ENCODE measurements around the gene GSX1. TPM values are rescaled to one million over a fixed set of nuclear protein-coding genes. Genes with fewer than 3 reads are reported as not detected.
A peak's percentile ranks its signal among the peaks of the same experiment; 100 is the strongest.

The GSX1 gene
- total and polyA plus RNA-seq, 2 donors (not counting 1 experiment from before 2014, with no cell fraction given), result not detected

DNA sequence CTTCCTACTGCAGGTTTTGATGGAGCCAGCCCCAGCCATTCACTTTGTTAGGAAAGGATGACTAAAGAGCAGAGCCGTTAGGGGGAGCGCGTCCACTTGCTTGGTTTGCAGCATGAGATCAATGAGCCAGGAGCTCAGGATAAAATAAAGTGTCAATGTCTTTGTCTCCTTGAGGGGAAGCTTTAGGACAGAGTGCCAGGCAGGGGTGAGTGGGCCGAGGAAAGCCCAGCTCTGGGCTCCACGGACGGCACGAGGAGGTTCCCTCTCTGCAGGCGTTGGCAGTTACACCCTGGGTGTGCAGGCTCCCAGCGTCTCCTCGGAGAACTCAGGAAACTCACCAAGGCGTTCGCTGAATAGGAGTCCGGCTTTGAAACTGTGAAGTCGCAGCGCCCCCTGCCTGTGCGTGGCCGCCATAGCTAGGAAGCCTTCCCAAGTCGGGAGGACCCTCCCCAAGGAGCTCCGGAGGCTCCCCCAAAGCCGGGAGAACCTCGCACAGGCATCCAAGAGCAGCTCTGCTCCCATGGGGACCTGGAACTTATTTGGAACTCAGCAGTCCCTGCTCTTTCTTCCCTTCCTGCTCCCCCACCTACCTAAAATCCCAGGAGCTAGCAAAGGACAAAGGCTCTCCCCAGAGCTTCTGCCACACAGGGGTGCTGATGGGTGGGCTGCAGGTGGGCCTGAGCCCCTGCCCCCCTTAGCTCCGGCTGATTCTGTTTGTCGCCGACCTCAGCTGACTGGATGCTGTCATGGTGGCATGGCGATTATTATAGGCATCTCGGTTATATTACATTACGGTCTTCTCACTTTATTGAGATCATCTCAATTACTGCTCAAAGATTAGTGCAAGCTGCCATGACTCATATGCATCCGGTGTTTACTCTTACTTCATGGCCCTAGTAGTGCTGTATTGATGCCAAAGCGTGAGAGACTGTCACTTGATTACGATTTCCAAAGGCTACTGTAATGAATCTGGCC is 34.4 kb downstream of the GSX1 start:
- no peak overlapping the region for H3K9ac ChIP-seq (ENCODE audit: insufficient read depth, low read length)

DNA sequence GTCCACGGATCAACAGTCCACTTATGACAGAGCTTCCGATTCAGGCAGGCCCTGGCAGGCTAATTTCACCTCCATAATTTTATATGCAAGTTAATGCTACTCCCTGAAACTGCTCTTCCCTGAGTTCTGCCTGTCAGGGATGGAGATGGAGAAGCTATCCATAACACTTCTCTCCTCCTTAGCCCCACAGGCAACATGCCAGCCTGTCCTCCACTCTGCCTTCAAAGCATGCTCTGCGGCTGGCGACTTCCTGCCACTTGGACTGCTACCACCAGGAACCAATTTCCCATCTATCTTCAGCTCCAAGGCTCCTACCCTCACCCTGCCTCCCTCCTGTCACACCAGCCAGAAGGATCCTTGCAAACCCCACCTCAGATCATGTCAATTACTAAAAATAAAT is 35.4 kb downstream of the GSX1 start:
- Histone ChIP-seq H2AFZ (ENCODE audit: low read length) (no peak overlapping the region), H3K27ac (ENCODE audit: insufficient read depth, low read length) (no peak overlapping the region), H3K4me2 (ENCODE audit: extremely low read depth, insufficient read depth, low read length) (no peak overlapping the region), H3K9me3 (ENCODE audit: control insufficient read depth, insufficient read depth, low read depth, low read length) (no peaks in the 10 kb centered on the region), H4K20me1 (ENCODE audit: control insufficient read depth, extremely low read depth, insufficient read depth, low read length) (no peaks in the 10 kb centered on the region), H3K9ac (ENCODE audit: insufficient read depth, low read length) (no peak overlapping the region), H3K79me2 (ENCODE audit: control insufficient read depth, insufficient read depth, low read length) (no peaks in the 10 kb centered on the region), H3K36me3 (ENCODE audit: control insufficient read depth, insufficient read depth, low read length) (no peaks in the 10 kb centered on the region), H3K4me3 (replicated peaks in 1 of 4; ENCODE audit: control extremely low read depth in 1 of 4, insufficient read depth in 1 of 4, low read depth in 3 of 4, low read length in 4 of 4) (no peak overlapping the region), H3K27me3 (ENCODE audit: control insufficient read depth, insufficient read depth, low read length) (peaks cover under 1% of the 10 kb centered on the region), H3K4me1 (ENCODE audit: control insufficient read depth, extremely low read depth, insufficient read depth, low read length) (no peaks in the 10 kb centered on the region)
- DNase-seq (ENCODE audit: low read depth in 2 of 2), result no peak
- TF ChIP-seq, protein P1, sequence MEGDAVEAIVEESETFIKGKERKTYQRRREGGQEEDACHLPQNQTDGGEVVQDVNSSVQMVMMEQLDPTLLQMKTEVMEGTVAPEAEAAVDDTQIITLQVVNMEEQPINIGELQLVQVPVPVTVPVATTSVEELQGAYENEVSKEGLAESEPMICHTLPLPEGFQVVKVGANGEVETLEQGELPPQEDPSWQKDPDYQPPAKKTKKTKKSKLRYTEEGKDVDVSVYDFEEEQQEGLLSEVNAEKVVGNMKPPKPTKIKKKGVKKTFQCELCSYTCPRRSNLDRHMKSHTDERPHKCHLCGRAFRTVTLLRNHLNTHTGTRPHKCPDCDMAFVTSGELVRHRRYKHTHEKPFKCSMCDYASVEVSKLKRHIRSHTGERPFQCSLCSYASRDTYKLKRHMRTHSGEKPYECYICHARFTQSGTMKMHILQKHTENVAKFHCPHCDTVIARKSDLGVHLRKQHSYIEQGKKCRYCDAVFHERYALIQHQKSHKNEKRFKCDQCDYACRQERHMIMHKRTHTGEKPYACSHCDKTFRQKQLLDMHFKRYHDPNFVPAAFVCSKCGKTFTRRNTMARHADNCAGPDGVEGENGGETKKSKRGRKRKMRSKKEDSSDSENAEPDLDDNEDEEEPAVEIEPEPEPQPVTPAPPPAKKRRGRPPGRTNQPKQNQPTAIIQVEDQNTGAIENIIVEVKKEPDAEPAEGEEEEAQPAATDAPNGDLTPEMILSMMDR (conservative IDR thresholded peaks at IDR 0.05 in 1 of 2, IDR thresholded peaks at IDR 0.05 in 1 of 2; ENCODE audit: low read depth in 1 of 2, low read length in 2 of 2), result no peak
- no peak for TF ChIP-seq EZH2 (IDR thresholded peaks at IDR 0.05; ENCODE audit: low read length, missing control alignments)

More for the DNA sequence above, 34.4 kb downstream of the GSX1 start:
- Histone ChIP-seq H3K27me3 (ENCODE audit: control insufficient read depth, insufficient read depth, low read length) (peaks cover 4% of the 10 kb centered on the region), H3K79me2 (ENCODE audit: control insufficient read depth, insufficient read depth, low read length) (no peaks in the 10 kb centered on the region), H4K20me1 (ENCODE audit: control insufficient read depth, extremely low read depth, insufficient read depth, low read length) (no peaks in the 10 kb centered on the region), H3K4me1 (ENCODE audit: control insufficient read depth, extremely low read depth, insufficient read depth, low read length) (no peaks in the 10 kb centered on the region), H2AFZ (ENCODE audit: low read length) (peak overlapping the region; percentile 23), H3K36me3 (ENCODE audit: control insufficient read depth, insufficient read depth, low read length) (no peaks in the 10 kb centered on the region), H3K4me3 (replicated peaks in 1 of 4; ENCODE audit: control extremely low read depth in 1 of 4, insufficient read depth in 1 of 4, low read depth in 3 of 4, low read length in 4 of 4) (peak overlapping the region in 2 of 4 experiments; percentile 43 to 48), H3K9me3 (ENCODE audit: control insufficient read depth, insufficient read depth, low read depth, low read length) (no peaks in the 10 kb centered on the region), H3K27ac (ENCODE audit: insufficient read depth, low read length) (no peak overlapping the region), H3K4me2 (ENCODE audit: extremely low read depth, insufficient read depth, low read length) (no peak overlapping the region)
- no peak for TF ChIP-seq EZH2 (IDR thresholded peaks at IDR 0.05; ENCODE audit: low read length, missing control alignments)
- TF ChIP-seq, protein P1 (conservative IDR thresholded peaks at IDR 0.05 in 1 of 2, IDR thresholded peaks at IDR 0.05 in 1 of 2; ENCODE audit: low read depth in 1 of 2, low read length in 2 of 2), result peak; percentile 82 to 88
- peak; percentile 74 to 88 for DNase-seq (ENCODE audit: low read depth in 2 of 2)

GRCh38 chr13:27830010-27830409 is 37.7 kb downstream of the GSX1 start:
- Histone ChIP-seq H2AFZ (ENCODE audit: low read length) (peak overlapping the region; percentile 38), H3K36me3 (ENCODE audit: control insufficient read depth, insufficient read depth, low read length) (no peaks in the 10 kb centered on the region), H3K27me3 (ENCODE audit: control insufficient read depth, insufficient read depth, low read length) (no peaks in the 10 kb centered on the region), H3K4me2 (ENCODE audit: extremely low read depth, insufficient read depth, low read length) (peak overlapping the region; percentile 54), H3K4me1 (ENCODE audit: control insufficient read depth, extremely low read depth, insufficient read depth, low read length) (no peaks in the 10 kb centered on the region), H3K9me3 (ENCODE audit: control insufficient read depth, insufficient read depth, low read depth, low read length) (no peaks in the 10 kb centered on the region), H3K4me3 (replicated peaks in 1 of 4; ENCODE audit: control extremely low read depth in 1 of 4, insufficient read depth in 1 of 4, low read depth in 3 of 4, low read length in 4 of 4) (peak overlapping the region in 1 of 4 experiments; percentile 20), H4K20me1 (ENCODE audit: control insufficient read depth, extremely low read depth, insufficient read depth, low read length) (no peaks in the 10 kb centered on the region), H3K9ac (ENCODE audit: insufficient read depth, low read length) (no peak overlapping the region), H3K27ac (ENCODE audit: insufficient read depth, low read length) (no peak overlapping the region), H3K79me2 (ENCODE audit: control insufficient read depth, insufficient read depth, low read length) (no peaks in the 10 kb centered on the region)
- DNase-seq (ENCODE audit: low read depth in 2 of 2), result peak; percentile 11 to 20
- TF ChIP-seq, protein P1 (conservative IDR thresholded peaks at IDR 0.05 in 1 of 2, IDR thresholded peaks at IDR 0.05 in 1 of 2; ENCODE audit: low read depth in 1 of 2, low read length in 2 of 2), result peak; percentile 64 to 67
- TF ChIP-seq EZH2 (IDR thresholded peaks at IDR 0.05; ENCODE audit: low read length, missing control alignments), result no peak
